SU-DHL-6 (cell line): Measurements from ENCODE around the gene S100PBP.

Experiments
- EZH2phosphoT487 ChIP-seq: fragments of 200-600 bp; sonication (generic), shearing (Covaris generic); conservative IDR thresholded peaks from 2 replicates; pipeline ENCODE4 v1.6.1; 2018; ENCODE audit warnings: mild to moderate bottlenecking, antibody characterized with exemption, low read length, moderate library complexity, mixed read lengths
- TF ChIP-seq, protein P1 (sequence below): fragments of 200-600 bp; sonication (generic); IDR thresholded peaks from one replicate; pipeline ENCODE4 v1.5.1; 2017; ENCODE audit warnings: antibody characterized with exemption, mild to moderate bottlenecking, low read length, moderate library complexity; ENCODE audit not compliant: insufficient read depth, poor library complexity, severe bottlenecking

GRCh38 chr1:32877211-32878110 is 60.0 kb downstream of the S100PBP start:
- TF ChIP-seq, protein P1, sequence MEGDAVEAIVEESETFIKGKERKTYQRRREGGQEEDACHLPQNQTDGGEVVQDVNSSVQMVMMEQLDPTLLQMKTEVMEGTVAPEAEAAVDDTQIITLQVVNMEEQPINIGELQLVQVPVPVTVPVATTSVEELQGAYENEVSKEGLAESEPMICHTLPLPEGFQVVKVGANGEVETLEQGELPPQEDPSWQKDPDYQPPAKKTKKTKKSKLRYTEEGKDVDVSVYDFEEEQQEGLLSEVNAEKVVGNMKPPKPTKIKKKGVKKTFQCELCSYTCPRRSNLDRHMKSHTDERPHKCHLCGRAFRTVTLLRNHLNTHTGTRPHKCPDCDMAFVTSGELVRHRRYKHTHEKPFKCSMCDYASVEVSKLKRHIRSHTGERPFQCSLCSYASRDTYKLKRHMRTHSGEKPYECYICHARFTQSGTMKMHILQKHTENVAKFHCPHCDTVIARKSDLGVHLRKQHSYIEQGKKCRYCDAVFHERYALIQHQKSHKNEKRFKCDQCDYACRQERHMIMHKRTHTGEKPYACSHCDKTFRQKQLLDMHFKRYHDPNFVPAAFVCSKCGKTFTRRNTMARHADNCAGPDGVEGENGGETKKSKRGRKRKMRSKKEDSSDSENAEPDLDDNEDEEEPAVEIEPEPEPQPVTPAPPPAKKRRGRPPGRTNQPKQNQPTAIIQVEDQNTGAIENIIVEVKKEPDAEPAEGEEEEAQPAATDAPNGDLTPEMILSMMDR: no peak
- no peak for TF ChIP-seq EZH2phosphoT487
